Activated T-cell treated with anti-CD3 and anti-CD28 coated beads, Interleukin-2, amount 50 U/mL, for 72 hours (primary cell): ENCODE measurements around the gene NTMT2. TPM values are rescaled to one million over a fixed set of nuclear protein-coding genes. Genes with fewer than 3 reads are reported as not detected.
"Not testable (repeated sequence)": the region's sequence is repeated elsewhere in the genome, so short reads cannot be mapped to it uniquely, and the experiment has no call there.

ENCODE experiments used
- ATAC-seq, 2 donors: fragments of 150-1000 bp; cut with Tn5 transposase; replicated peaks in 1 of 2; 2 replicates each; pipeline ENCODE4 v1.10.0; 2021; ENCODE audit warnings: moderate library complexity in 2 of 2, mild to moderate bottlenecking in 1 of 2
- DNase-seq, 2 donors: peaks; one replicate each; pipeline ENCODE4 v3.0.0; 2021 to 2022; ENCODE audit warnings: mixed read lengths in 1 of 2
- H3K27ac Mint-ChIP-seq: one replicate; pipeline ENCODE4 v1.8.0; 2022; ENCODE audit warnings: mild to moderate bottlenecking, moderate library complexity, mixed read lengths
- H3K27me3 Mint-ChIP-seq: one replicate; pipeline ENCODE4 v1.8.0; 2022; ENCODE audit warnings: low read depth, mixed read lengths
- H3K36me3 Mint-ChIP-seq, 2 donors: one replicate each; pipeline ENCODE4 v1.8.0; 2022; ENCODE audit warnings: mixed read lengths in 2 of 2, mild to moderate bottlenecking in 1 of 2; ENCODE audit not compliant: insufficient read depth in 2 of 2
- H3K4me1 Mint-ChIP-seq: one replicate; pipeline ENCODE4 v1.8.0; 2022; ENCODE audit warnings: low read depth, mixed read lengths
- H3K4me3 Mint-ChIP-seq, 2 donors: one replicate each; pipeline ENCODE4 v1.8.0; 2022; ENCODE audit warnings: mild to moderate bottlenecking in 2 of 2, mixed read lengths in 2 of 2, moderate library complexity in 2 of 2
- H3K9me3 Mint-ChIP-seq, 2 donors: one replicate each; pipeline ENCODE4 v1.8.0; 2022; ENCODE audit warnings: mixed read lengths in 2 of 2
- total RNA-seq, 2 donors: library from RNA; stranded (reverse); gene quantifications; one replicate each; pipeline ENCODE4 v1.2.3, GENCODE V29; 2022

NTMT2 gene
- total RNA-seq: not detected

DNA sequence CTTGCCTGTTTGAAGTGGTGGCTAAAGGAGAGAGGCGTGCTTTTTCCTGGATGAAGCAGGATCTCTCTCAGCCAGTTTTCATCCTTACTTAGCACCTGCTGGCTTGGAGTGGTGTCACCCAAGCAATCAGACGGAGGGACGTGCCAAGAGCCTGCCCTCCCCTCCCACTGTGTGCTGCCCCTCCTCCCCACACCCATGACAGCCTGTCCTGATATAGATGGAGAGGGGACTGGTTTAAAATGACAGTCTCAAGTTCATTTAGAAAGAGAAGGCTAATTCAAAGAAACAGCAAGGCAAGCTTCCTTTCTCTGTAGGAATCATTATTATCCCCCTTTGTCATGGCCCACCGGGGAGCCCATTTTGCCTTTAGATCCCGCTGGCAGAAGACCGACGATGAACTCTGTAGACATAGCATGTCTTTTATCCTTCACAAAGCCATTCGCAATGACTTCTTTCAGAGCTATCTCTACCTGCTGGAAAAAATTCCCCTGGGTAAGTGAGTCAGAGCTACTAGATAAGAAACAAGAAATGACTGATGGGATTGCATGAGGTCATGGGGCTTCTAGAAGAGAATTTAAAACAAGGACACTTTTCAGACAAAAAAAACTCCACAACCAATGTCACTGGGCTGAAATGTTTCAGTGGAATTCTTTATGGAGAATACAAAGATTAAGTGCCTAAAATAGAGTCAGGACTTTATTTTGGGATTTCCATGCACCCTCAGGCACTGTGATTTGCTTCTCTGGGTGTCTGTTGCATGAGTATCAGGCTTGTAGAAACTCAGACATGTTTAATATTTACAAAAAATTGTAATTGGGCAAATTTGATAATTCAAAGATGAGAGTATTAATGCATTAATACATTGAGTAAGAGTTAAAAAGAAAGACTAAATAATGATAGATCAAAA is at the start of gene NTMT2:
Gene NTMT2, plus strand, starts transcription at position 190 of the 907 bp plus-strand sequence. Its CDS starts 149 bp downstream, at position 339.
- Mint-ChIP-seq H3K27me3 (peaks cover 7% of the 10 kb centered on the region), H3K4me1 (peaks cover 15% of the 10 kb centered on the region), H3K27ac (no peak within 1 kb of the TSS), H3K4me3 (peak within 1 kb of the TSS; percentile 21 to 32), H3K36me3 (no peaks in the 10 kb centered on the region), H3K9me3 (peaks cover 0 to 2% of the 10 kb centered on the region in 2 donors)
- peak; percentile 73 to 78 for ATAC-seq
- DNase-seq: no peak

GRCh38 chr1:170095976-170096748 is 49.6 kb upstream of the NTMT2 start:
- no peak overlapping the region for H3K4me3 Mint-ChIP-seq
- H3K4me1 Mint-ChIP-seq: no peaks in the 10 kb centered on the region
- ATAC-seq (no peak), DNase-seq (no peak)
- no peaks in the 10 kb centered on the region for H3K27me3 Mint-ChIP-seq
- H3K36me3 Mint-ChIP-seq: peaks cover 0 to 1% of the 10 kb centered on the region in 2 donors
- no peak overlapping the region for H3K27ac Mint-ChIP-seq
- H3K9me3 Mint-ChIP-seq: peaks cover 3 to 8% of the 10 kb centered on the region in 2 donors

DNA sequence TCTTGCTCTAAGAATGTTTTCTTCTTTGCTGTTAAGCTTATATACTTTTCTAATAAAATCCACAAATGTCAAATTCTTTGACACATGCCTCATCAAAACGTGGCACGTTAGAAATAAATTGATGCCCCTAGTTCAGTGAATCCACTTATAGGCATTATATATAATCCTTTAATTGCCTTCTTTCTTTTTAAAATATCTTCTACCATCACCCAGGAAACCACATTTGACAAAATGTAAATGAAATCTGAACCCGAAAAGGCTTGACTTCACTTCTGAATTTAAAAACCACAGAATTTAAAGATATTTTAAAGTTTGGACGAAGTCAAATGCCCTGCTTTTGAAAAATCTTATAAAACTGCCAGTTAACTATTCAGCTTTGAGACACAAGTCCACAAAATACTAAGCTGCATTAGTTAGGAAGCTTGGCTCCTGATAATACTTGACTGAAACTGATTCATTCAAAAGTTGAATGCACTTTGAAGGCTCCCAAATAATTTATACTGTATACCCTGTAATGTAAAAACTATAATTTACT is 48.9 kb upstream of the NTMT2 start:
- H3K36me3 Mint-ChIP-seq: peaks cover 0 to 1% of the 10 kb centered on the region in 2 donors
- H3K27ac Mint-ChIP-seq: no peak overlapping the region
- ATAC-seq: no peak
- no peaks in the 10 kb centered on the region for H3K27me3 Mint-ChIP-seq
- no peak for DNase-seq
- peaks cover 3 to 8% of the 10 kb centered on the region in 2 donors for H3K9me3 Mint-ChIP-seq
- H3K4me1 Mint-ChIP-seq: no peaks in the 10 kb centered on the region
- no peak overlapping the region for H3K4me3 Mint-ChIP-seq

DNA sequence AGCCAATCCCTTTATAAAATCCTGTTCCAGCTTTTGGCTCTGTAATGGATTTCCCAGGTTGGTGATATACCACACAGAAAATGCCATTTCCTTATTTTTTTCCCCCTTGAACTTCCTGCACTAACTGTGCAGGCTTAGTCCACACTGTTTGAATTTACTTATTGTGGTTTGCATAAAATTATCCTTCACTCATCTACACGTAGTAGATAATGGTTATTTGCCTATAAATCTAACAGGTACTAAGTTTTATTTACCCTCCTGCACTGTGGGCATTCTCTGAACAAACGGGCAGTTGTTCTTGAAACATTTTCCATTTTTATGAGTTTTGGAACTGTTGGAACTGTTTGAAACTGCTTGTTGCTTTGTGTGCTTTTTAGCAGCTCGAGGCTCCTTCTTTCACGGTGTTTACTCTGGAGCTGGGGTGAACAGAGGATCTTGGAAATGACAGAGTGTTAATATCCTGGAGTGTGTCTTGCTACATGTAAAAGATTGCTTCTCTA is 48.3 kb upstream of the NTMT2 start:
- ATAC-seq (no peak), DNase-seq (no peak)
- Mint-ChIP-seq H3K36me3 (peaks cover 0 to 1% of the 10 kb centered on the region in 2 donors), H3K27ac (no peak overlapping the region), H3K9me3 (peaks cover 3 to 8% of the 10 kb centered on the region in 2 donors), H3K4me3 (no peak overlapping the region), H3K4me1 (no peaks in the 10 kb centered on the region), H3K27me3 (no peaks in the 10 kb centered on the region)

DNA sequence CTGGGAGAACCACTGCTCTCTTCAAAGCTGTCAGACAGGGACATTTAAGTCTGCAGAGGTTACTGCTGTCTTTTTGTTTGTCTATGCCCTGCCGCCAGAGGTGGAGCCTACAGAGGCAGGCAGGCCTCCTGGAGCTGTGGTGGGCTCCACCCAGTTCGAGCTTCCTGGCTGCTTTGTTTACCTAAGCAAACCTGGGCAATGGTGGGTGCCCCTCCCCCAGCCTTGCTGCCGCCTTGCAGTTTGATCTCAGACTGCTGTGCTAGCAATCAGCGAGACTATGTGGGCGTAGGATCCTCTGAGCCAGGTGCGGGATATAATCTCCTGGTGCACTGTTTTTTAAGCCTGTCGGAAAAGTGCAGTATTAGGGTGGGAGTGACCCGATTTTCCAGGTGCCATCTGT is 32.6 kb upstream of the NTMT2 start:
- H3K4me1 Mint-ChIP-seq, H3K27ac Mint-ChIP-seq, ATAC-seq, DNase-seq, H3K36me3 Mint-ChIP-seq, H3K4me3 Mint-ChIP-seq: not testable (repeated sequence)
- H3K27me3 Mint-ChIP-seq: peaks cover 14% of the 10 kb centered on the region
- H3K9me3 Mint-ChIP-seq: peaks cover 6 to 14% of the 10 kb centered on the region in 2 donors

- H3K36me3 Mint-ChIP-seq: peaks cover 1% of the 10 kb centered on the region in 2 donors
- no peak for DNase-seq
- peaks cover 6 to 14% of the 10 kb centered on the region in 2 donors for H3K9me3 Mint-ChIP-seq
- H3K4me1 Mint-ChIP-seq: no peaks in the 10 kb centered on the region
- no peak for ATAC-seq
- H3K4me3 Mint-ChIP-seq: no peak overlapping the region
- no peak overlapping the region for H3K27ac Mint-ChIP-seq
- peaks cover 14% of the 10 kb centered on the region for H3K27me3 Mint-ChIP-seq
Measured at GRCh38 chr1:170114906-170115305, 30.9 kb upstream of the NTMT2 start.

- Mint-ChIP-seq H3K9me3 (peaks cover 0 to 3% of the 10 kb centered on the region in 2 donors), H3K27ac (no peak overlapping the region), H3K4me1 (peaks cover 6% of the 10 kb centered on the region), H3K27me3 (peaks cover 6% of the 10 kb centered on the region), H3K36me3 (peaks cover 0 to 2% of the 10 kb centered on the region in 2 donors), H3K4me3 (no peak overlapping the region)
- DNase-seq (no peak), ATAC-seq (no peak)
Measured at GRCh38 chr1:170122366-170122765, 23.4 kb upstream of the NTMT2 start.

- DNase-seq: no peak
- Mint-ChIP-seq H3K4me1 (peaks cover 6% of the 10 kb centered on the region), H3K4me3 (no peak overlapping the region), H3K27ac (no peak overlapping the region), H3K27me3 (peaks cover 6% of the 10 kb centered on the region), H3K9me3 (peaks cover 0 to 3% of the 10 kb centered on the region in 2 donors), H3K36me3 (peaks cover 0 to 2% of the 10 kb centered on the region in 2 donors)
- no peak for ATAC-seq
Measured at GRCh38 chr1:170125269-170125668, 20.5 kb upstream of the NTMT2 start.

DNA sequence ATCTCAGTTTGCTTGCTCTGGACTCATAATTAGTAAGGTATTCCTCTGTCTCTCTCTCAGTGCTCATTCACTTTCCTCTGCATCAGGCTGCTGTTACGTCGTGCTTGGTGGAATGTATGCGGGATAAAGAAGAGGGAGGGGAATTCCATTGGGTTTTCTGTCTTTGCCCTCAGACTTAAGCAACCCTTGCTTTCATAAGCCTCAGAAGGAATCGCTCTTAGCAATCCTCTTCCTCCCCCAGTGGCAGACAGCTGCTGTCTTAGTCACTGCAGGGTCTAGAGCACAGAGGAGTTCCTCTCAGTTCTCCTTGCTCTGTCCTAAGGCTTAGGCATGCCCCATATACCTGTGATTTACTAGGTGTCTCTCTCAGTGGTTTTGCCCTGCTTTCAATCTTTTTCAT is 19.1 kb upstream of the NTMT2 start:
- Mint-ChIP-seq H3K4me1 (peaks cover 6% of the 10 kb centered on the region), H3K27ac (no peak overlapping the region), H3K4me3 (no peak overlapping the region), H3K9me3 (peaks cover 0 to 3% of the 10 kb centered on the region in 2 donors), H3K36me3 (peaks cover 0 to 2% of the 10 kb centered on the region in 2 donors), H3K27me3 (peaks cover 6% of the 10 kb centered on the region)
- no peak for DNase-seq
- ATAC-seq: peak; percentile 44 to 62

DNA sequence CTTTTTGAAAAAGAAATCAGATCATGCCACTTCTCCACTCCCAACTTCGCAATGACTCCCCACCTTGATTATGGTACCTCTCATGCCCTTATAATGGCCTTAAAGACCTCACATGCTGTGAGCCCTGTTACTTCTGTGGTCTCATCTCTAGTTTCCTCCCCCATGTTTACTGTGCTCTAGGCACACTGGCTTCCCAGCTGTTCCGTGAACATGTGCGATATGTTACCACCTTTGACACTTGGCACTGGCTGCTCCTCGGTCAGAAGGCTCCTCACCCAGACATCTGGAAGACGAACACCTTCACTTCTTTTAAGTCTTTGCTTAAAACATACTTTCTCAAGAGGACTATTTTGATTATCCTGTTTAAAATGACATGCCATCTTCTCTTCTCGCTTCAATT is 14.3 kb upstream of the NTMT2 start:
- DNase-seq: no peak
- Mint-ChIP-seq H3K27me3 (no peaks in the 10 kb centered on the region), H3K36me3 (no peaks in the 10 kb centered on the region), H3K4me1 (peaks cover 5% of the 10 kb centered on the region), H3K4me3 (no peak overlapping the region), H3K9me3 (no peaks in the 10 kb centered on the region), H3K27ac (no peak overlapping the region)
- ATAC-seq: no peak

DNA sequence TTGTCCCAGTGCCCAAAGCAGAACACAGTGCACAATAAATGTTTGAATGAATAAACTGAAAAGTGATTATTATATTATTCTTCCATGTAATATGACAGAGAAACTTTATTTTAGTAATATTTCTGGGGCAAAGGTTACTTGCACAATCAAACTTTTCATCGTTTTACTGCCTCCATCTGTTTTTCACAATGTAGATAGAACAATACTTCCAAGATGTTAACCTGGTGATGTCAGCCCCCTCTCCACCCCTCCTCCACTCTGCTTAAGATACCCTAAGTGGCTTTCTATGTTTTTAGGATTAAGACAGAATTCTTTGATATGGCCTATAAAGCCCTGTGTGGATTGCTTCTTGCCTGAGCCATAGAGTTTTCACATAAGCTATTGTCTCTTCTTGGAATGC is 13.8 kb upstream of the NTMT2 start:
- Mint-ChIP-seq H3K27ac (no peak overlapping the region), H3K4me1 (no peaks in the 10 kb centered on the region), H3K36me3 (no peaks in the 10 kb centered on the region), H3K4me3 (no peak overlapping the region), H3K9me3 (peaks cover 0 to under 1% of the 10 kb centered on the region in 2 donors), H3K27me3 (no peaks in the 10 kb centered on the region)
- ATAC-seq: no peak
- DNase-seq: no peak

GRCh38 chr1:170133766-170134495 is 11.8 kb upstream of the NTMT2 start:
- H3K4me1 Mint-ChIP-seq: no peaks in the 10 kb centered on the region

More at GRCh38 chr1:170133766-170134495, 11.8 kb upstream of the NTMT2 start:
- Mint-ChIP-seq H3K27me3 (no peaks in the 10 kb centered on the region), H3K27ac (no peak overlapping the region), H3K36me3 (no peaks in the 10 kb centered on the region), H3K4me3 (no peak overlapping the region), H3K9me3 (peaks cover 0 to 2% of the 10 kb centered on the region in 2 donors)
- ATAC-seq (no peak), DNase-seq (no peak)
